ENCODE data around the gene MARK2. TPM values are rescaled to one million over a fixed set of nuclear protein-coding genes. Genes with fewer than 3 reads are reported as not detected.
A peak's percentile ranks its signal among the peaks of the same experiment; 100 is the strongest.

Gene MARK2
- total and polyA plus RNA-seq, 10 of the 15 experiments (the other 5 are each of a cell fraction or from before 2014, with no cell fraction given), result 0.19 to 29.5 (median 13.2) TPM

DNA sequence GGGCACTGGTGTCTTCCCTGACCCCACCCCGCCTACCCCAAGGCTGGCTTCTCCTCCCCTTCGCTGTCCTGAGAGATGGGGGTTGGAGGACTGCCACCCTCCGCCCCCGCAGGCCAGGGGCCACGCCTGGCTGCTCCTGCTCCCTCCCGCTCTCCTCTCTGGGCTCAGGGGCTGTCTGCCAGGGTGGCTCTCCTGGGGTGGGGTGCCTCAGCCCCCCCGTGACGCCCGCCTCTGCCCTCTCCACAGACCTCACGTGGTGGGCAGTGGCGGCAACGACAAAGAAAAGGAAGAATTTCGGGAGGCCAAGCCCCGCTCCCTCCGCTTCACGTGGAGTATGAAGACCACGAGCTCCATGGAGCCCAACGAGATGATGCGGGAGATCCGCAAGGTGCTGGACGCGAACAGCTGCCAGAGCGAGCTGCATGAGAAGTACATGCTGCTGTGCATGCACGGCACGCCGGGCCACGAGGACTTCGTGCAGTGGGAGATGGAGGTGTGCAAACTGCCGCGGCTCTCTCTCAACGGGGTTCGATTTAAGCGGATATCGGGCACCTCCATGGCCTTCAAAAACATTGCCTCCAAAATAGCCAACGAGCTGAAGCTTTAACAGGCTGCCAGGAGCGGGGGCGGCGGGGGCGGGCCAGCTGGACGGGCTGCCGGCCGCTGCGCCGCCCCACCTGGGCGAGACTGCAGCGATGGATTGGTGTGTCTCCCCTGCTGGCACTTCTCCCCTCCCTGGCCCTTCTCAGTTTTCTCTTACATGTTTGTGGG is 69.9 kb downstream of the MARK2 start:
- H3K27me3 ChIP-seq (replicated peaks in 1 of 2; ENCODE audit: control insufficient read depth in 2 of 2, insufficient read depth in 2 of 2, low read length in 1 of 2), result no peaks in the 10 kb centered on the region
- H3K4me3 ChIP-seq, result no peak overlapping the region
- no peaks in the 10 kb centered on the region for H3K79me2 ChIP-seq (ENCODE audit: control insufficient read depth, insufficient read depth, low read length)
- FAIRE-seq (no peak), DNase-seq (ENCODE audit: low read depth, low spot score) (no peak), ATAC-seq (no peak)
- SMC1A ChIA-PET (ENCODE audit: uncharacterized antibody, unreplicated experiment), result no interaction called here
- no peak overlapping the region for H3K27ac ChIP-seq (ENCODE audit: control insufficient read depth, insufficient read depth)
- intact Hi-C loops (cut with micrococcal nuclease; ENCODE audit: unreplicated experiment) (no loop called here), in situ Hi-C loops (cut with MboI) (no loop called here)
- RAD21 ChIA-PET (ENCODE audit: unreplicated experiment), result no interaction called here
- WGBS (ENCODE audit: insufficient coverage, insufficient replicate concordance, low lambda C conversion rate, missing lambda C conversion rate), result 93% methylated on average over 45 of the region's 46 CpGs
- CTCF ChIA-PET, result no interaction called here
- H2AFZ ChIP-seq (ENCODE audit: control insufficient read depth, low read depth, low read length), result no peak overlapping the region
- POLR2A ChIA-PET, result no interaction called here
- H4K20me1 ChIP-seq (ENCODE audit: control insufficient read depth, insufficient read depth), result no peaks in the 10 kb centered on the region
- no peak overlapping the region for H3K4me2 ChIP-seq (ENCODE audit: control insufficient read depth, insufficient read depth)
- H3K9me3 ChIP-seq (replicated peaks; ENCODE audit: control insufficient read depth, insufficient read depth, low read length), result no peaks in the 10 kb centered on the region
- no peaks in the 10 kb centered on the region for H3K4me1 ChIP-seq (ENCODE audit: control insufficient read depth, insufficient read depth, low read length)
- TF ChIP-seq CHD1 (IDR thresholded peaks at IDR 0.05; ENCODE audit: low read depth, low read length) (no peak), CBX5 (IDR thresholded peaks at IDR 0.05; ENCODE audit: low read depth) (no peak), YBX1 (IDR thresholded peaks at IDR 0.05) (no peak), SP1 (IDR thresholded peaks at IDR 0.05; ENCODE audit: low read depth, low read length) (no peak), PAX5 (IDR thresholded peaks at IDR 0.05; ENCODE audit: borderline replicate concordance, low read depth, low read length) (no peak), LARP7 (IDR thresholded peaks at IDR 0.05) (no peak), NFYA (IDR thresholded peaks at IDR 0.05; ENCODE audit: borderline replicate concordance, low read depth, low read length) (no peak)
- TF ChIP-seq, protein P1, sequence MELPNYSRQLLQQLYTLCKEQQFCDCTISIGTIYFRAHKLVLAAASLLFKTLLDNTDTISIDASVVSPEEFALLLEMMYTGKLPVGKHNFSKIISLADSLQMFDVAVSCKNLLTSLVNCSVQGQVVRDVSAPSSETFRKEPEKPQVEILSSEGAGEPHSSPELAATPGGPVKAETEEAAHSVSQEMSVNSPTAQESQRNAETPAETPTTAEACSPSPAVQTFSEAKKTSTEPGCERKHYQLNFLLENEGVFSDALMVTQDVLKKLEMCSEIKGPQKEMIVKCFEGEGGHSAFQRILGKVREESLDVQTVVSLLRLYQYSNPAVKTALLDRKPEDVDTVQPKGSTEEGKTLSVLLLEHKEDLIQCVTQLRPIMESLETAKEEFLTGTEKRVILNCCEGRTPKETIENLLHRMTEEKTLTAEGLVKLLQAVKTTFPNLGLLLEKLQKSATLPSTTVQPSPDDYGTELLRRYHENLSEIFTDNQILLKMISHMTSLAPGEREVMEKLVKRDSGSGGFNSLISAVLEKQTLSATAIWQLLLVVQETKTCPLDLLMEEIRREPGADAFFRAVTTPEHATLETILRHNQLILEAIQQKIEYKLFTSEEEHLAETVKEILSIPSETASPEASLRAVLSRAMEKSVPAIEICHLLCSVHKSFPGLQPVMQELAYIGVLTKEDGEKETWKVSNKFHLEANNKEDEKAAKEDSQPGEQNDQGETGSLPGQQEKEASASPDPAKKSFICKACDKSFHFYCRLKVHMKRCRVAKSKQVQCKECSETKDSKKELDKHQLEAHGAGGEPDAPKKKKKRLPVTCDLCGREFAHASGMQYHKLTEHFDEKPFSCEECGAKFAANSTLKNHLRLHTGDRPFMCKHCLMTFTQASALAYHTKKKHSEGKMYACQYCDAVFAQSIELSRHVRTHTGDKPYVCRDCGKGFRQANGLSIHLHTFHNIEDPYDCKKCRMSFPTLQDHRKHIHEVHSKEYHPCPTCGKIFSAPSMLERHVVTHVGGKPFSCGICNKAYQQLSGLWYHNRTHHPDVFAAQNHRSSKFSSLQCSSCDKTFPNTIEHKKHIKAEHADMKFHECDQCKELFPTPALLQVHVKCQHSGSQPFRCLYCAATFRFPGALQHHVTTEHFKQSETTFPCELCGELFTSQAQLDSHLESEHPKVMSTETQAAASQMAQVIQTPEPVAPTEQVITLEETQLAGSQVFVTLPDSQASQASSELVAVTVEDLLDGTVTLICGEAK (IDR thresholded peaks at IDR 0.05; ENCODE audit: borderline replicate concordance), result no peak
- TF ChIP-seq, protein P2, sequence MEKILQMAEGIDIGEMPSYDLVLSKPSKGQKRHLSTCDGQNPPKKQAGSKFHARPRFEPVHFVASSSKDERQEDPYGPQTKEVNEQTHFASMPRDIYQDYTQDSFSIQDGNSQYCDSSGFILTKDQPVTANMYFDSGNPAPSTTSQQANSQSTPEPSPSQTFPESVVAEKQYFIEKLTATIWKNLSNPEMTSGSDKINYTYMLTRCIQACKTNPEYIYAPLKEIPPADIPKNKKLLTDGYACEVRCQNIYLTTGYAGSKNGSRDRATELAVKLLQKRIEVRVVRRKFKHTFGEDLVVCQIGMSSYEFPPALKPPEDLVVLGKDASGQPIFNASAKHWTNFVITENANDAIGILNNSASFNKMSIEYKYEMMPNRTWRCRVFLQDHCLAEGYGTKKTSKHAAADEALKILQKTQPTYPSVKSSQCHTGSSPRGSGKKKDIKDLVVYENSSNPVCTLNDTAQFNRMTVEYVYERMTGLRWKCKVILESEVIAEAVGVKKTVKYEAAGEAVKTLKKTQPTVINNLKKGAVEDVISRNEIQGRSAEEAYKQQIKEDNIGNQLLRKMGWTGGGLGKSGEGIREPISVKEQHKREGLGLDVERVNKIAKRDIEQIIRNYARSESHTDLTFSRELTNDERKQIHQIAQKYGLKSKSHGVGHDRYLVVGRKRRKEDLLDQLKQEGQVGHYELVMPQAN (conservative IDR thresholded peaks at IDR 0.05), result no peak
- H3K9ac ChIP-seq (ENCODE audit: control insufficient read depth, insufficient read depth, low read length), result no peak overlapping the region
- BruUV-seq (replicated peaks), result TSS peak; percentile 54
- H3K36me3 ChIP-seq (ENCODE audit: control insufficient read depth in 2 of 2, insufficient read depth in 2 of 2, low read length in 1 of 2), result peaks cover 7 to 26% of the 10 kb centered on the region in 2 experiments; a peak in 3 of 4 replicates

Measured in GM12878 (cell line).